HepG2 (cell line): ENCODE results near the gene ANAPC5. TPM values are rescaled to one million over a fixed set of nuclear protein-coding genes. Genes with fewer than 3 reads are reported as not detected.

Experiments
- CAMTA2 ChIP-seq: sonication (generic); formaldehyde crosslinking; IDR thresholded peaks from 2 replicates; pipeline ENCODE4 v1.4.0; 2020; ENCODE audit warnings: mild to moderate bottlenecking, missing genetic modification reagents, borderline replicate concordance
- MYPOP ChIP-seq: sonication (generic); formaldehyde crosslinking; IDR thresholded peaks from 2 replicates; pipeline ENCODE4 v1.8.1; 2023; ENCODE audit warnings: mild to moderate bottlenecking, moderate library complexity, missing genetic modification reagents
- PRDM15 ChIP-seq: sonication (generic); formaldehyde crosslinking; IDR thresholded peaks from 2 replicates; pipeline ENCODE4 v1.4.0; 2020; ENCODE audit warnings: missing genetic modification reagents
- PRPF4 ChIP-seq: fragments of 200-400 bp; formaldehyde crosslinking; IDR thresholded peaks from 2 replicates; pipeline ENCODE4 v1.6.1; 2016; ENCODE audit warnings: low read length, low read depth; ENCODE audit not compliant: poor library complexity, severe bottlenecking
- REST ChIP-seq, 2 experiments: IDR thresholded peaks; 2 replicates each; pipeline ENCODE4 v1.6.1; 2011 to 2012; ENCODE audit warnings: low read length in 2 of 2, borderline replicate concordance in 1 of 2, low read depth in 1 of 2, mild to moderate bottlenecking in 1 of 2, moderate library complexity in 1 of 2
- ZBTB7B ChIP-seq: sonication (generic); formaldehyde crosslinking; IDR thresholded peaks from 2 replicates; pipeline ENCODE4 v1.4.0; 2020; ENCODE audit warnings: missing genetic modification reagents
- ZNF12 ChIP-seq: sonication (generic); formaldehyde crosslinking; IDR thresholded peaks from 2 replicates; pipeline ENCODE4 v1.5.0; 2020; ENCODE audit warnings: missing genetic modification reagents
- ZNF18 ChIP-seq: sonication (generic); formaldehyde crosslinking; IDR thresholded peaks from 2 replicates; pipeline ENCODE4 v1.8.0; 2022; ENCODE audit warnings: mild to moderate bottlenecking, missing genetic modification reagents; ENCODE audit not compliant: insufficient replicate concordance
- ZNF646 ChIP-seq: sonication (generic); formaldehyde crosslinking; IDR thresholded peaks from 2 replicates; pipeline ENCODE4 v1.9.0; 2021; ENCODE audit warnings: mild to moderate bottlenecking, missing genetic modification reagents
- polyA plus RNA-seq, 8 experiments: library from polyadenylated mRNA; depleted of rRNA in 3 of 8; stranded (reverse) in 7 of 8; unstranded in 1 of 8; fragments of >200 nt; fragmentation: Illumina TruSeq in 4 of 8; extraction: Trizol in 4 of 8; gene quantifications; 2 replicates each; pipeline versions ENCODE4 v1.2.1 to v1.2.3, GENCODE V29; 2011 to 2016; ENCODE audit warnings: low read depth in 4 of 8, missing spikeins in 1 of 8, mixed read lengths in 1 of 8; ENCODE audit not compliant: insufficient read depth in 1 of 8
- total RNA-seq, 5 experiments: library from RNA; depleted of rRNA; stranded (reverse); fragments of >200 nt; fragmentation: Illumina TruSeq; extraction: Trizol; gene quantifications; 2 replicates each; pipeline ENCODE4 v1.2.3, GENCODE V29; 2016; ENCODE audit warnings: low read depth in 1 of 5

The ANAPC5 gene
- total and polyA plus RNA-seq, 2 of the 13 experiments (the other 11 are each of a cell fraction or from before 2014, with no cell fraction given), result 146 to 161 TPM

- TF ChIP-seq REST (IDR thresholded peaks at IDR 0.05; ENCODE audit: borderline replicate concordance in 1 of 2, low read depth in 1 of 2, low read length in 2 of 2) (no peak; a peak in 1 of 4 replicates), ZNF12 (no peak), MYPOP (CRISPR knock-in tag) (peak; percentile 30; the same call in 1 of the 2 replicates), CAMTA2 (CRISPR knock-in tag) (0 out of 2 replicates have a peak, but pooled peaks have one; percentile 27), PRPF4 (no peak), ZBTB7B (CRISPR knock-in tag) (peak; percentile 55; the same call in 1 of the 2 replicates), ZNF646 (CRISPR knock-in tag) (no peak), PRDM15 (CRISPR knock-in tag) (no peak), ZNF18 (CRISPR knock-in tag) (no peak)
Measured at GRCh38 chr12:121296618-121297434, 55.4 kb downstream of the ANAPC5 start, which contains the start of gene CAMKK2 (continued).
